GM19239 (cell line): Measurements from ENCODE around the gene CCDC183.
"Not testable (repeated sequence)": the region's sequence is repeated elsewhere in the genome, so short reads cannot be mapped to it uniquely, and the experiment has no call there.

ENCODE experiments used
- DNase-seq: peaks from one replicate; pipeline ENCODE4 v3.0.0; 2011; ENCODE audit warnings: low spot score; ENCODE audit not compliant: insufficient read length
- FAIRE-seq: peaks from 2 replicates; lab custom pipeline; 2011; peaks lifted over from hg19 to GRCh38; lab: Jason Lieb, UNC

CCDC183 gene

GRCh38 chr9:136796238-136796774 lies at the start of gene CCDC183:
Gene CCDC183, plus strand, starts transcription at chr9:136796338. Its CDS starts 60 bp downstream, at chr9:136796398.
- DNase-seq: no peak
- FAIRE-seq: no peak

GRCh38 chr9:136746621-136747020 lies 49.5 kb upstream of the CCDC183 start:
- DNase-seq (no peak), FAIRE-seq (no peak)

- FAIRE-seq (no peak), DNase-seq (no peak)
These were observed 48.7 kb upstream of the CCDC183 start for GRCh38 chr9:136747161-136748060.

- FAIRE-seq (no peak), DNase-seq (no peak)
These were observed 47.9 kb upstream of the CCDC183 start, which contains the start of gene LCN6 for GRCh38 chr9:136748201-136748600. Gene LCN6, minus strand, starts transcription at chr9:136748525. Its CDS starts 42 bp downstream, at chr9:136748483.

GRCh38 chr9:136748666-136749611 lies 47.2 kb upstream of the CCDC183 start:
- no peak for FAIRE-seq
- DNase-seq: no peak

GRCh38 chr9:136750526-136750925 lies 45.6 kb upstream of the CCDC183 start:
- no peak for FAIRE-seq
- no peak for DNase-seq

GRCh38 chr9:136751244-136751643 lies 44.9 kb upstream of the CCDC183 start:
- FAIRE-seq (no peak), DNase-seq (no peak)

GRCh38 chr9:136751814-136752213 lies 44.3 kb upstream of the CCDC183 start:
- DNase-seq (no peak), FAIRE-seq (no peak)

GRCh38 chr9:136753371-136754058 lies 42.6 kb upstream of the CCDC183 start:
- no peak for DNase-seq
- no peak for FAIRE-seq

- DNase-seq: no peak
- no peak for FAIRE-seq
These were observed 42.0 kb upstream of the CCDC183 start for GRCh38 chr9:136754059-136754572.

GRCh38 chr9:136754626-136755301 lies 41.4 kb upstream of the CCDC183 start:
- DNase-seq (no peak), FAIRE-seq (no peak)

- not testable (repeated sequence) for DNase-seq, FAIRE-seq
These were observed 40.6 kb upstream of the CCDC183 start for GRCh38 chr9:136755302-136756133.

- no peak for DNase-seq
These were observed 40.1 kb upstream of the CCDC183 start for GRCh38 chr9:136756134-136756438.

GRCh38 chr9:136756836-136757235 lies 39.3 kb upstream of the CCDC183 start:
- FAIRE-seq (no peak), DNase-seq (no peak)

More at GRCh38 chr9:136756134-136756438, 40.1 kb upstream of the CCDC183 start:
- FAIRE-seq: no peak

- DNase-seq: no peak
- FAIRE-seq: no peak
These were observed 38.8 kb upstream of the CCDC183 start for GRCh38 chr9:136757328-136757727.

GRCh38 chr9:136757751-136758140 lies 38.4 kb upstream of the CCDC183 start:
- no peak for DNase-seq
- no peak for FAIRE-seq

- no peak for FAIRE-seq
These were observed 37.1 kb upstream of the CCDC183 start for GRCh38 chr9:136759001-136759400.

More at GRCh38 chr9:136759001-136759400, 37.1 kb upstream of the CCDC183 start:
- no peak for DNase-seq
